GM18526 (cell line): ENCODE results near the gene PUS1.

ENCODE experiments used
- POLR2A ChIP-seq: IDR thresholded peaks from 3 replicates; pipeline ENCODE4 v1.6.1; 2011; ENCODE audit not compliant: insufficient read length; ENCODE audit errors: extremely low read depth

Gene PUS1

DNA sequence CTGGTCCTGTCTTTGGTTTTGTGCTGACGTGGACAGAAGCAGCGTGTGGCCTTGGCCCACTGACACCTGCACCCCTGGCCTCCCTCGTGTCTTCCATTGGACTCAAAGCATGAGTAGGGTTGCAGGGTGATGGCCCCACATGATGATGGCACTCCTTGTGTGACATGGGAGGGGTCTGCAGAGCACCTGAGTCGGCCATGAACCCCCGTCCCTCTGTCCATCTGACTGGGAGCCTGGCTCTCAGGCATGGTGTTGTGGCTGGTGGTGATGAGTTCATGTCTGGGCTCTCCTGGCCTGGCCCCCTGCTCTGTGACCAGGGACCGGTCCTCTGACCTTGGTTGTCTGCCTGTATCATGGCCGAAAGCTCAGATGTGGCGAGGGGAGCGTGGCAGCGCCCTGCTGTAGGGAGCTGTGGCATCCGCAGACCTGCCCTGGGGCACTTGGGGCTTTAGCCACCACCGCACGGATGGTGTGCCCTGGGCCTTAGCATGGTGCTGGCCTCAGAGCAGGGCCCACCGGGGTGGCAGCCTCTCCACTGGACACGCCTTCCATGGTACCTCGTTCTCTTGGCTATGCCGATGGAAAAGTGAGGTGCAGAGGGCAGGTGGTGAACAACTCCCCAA is 17.9 kb upstream of the PUS1 start:
- TF ChIP-seq POLR2A, result no peak

DNA sequence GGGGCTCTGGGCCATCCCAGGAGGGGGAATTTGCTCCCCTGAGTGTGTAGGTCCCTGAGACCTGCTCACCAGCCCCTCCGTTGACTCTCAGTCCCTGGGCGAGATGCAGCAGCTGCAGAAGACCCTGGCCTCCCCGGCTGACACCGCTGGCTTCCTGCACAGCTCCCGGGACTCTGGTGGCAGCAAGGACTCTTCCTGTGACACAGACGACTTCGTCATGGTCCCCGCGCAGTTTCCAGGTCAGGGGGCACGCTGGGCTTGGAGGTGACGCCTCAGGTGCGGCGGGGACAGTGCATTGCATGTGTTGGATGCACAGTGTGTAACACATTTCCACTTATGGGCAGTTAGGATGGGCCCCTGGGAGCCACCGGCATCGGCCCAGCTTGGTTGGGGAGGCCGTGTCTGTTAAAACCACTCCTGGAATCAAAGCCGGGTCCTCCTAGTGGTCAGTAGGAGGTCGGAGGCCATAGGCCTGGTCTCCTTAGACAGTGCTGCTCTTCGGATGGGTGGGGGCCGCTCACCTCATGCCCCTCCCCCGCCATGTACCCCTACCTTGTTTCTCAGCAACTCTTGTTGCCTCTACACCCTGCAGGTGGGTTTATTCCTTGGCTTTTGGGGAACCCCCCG is 17.1 kb upstream of the PUS1 start:
- TF ChIP-seq POLR2A, result no peak

GRCh38 chr12:131912518-131913274 is 16.4 kb upstream of the PUS1 start:
- TF ChIP-seq POLR2A, result no peak

- no peak for TF ChIP-seq POLR2A
These were observed 15.4 kb upstream of the PUS1 start for GRCh38 chr12:131913666-131914065.

GRCh38 chr12:131914179-131914702 is 14.8 kb upstream of the PUS1 start:
- no peak for TF ChIP-seq POLR2A

DNA sequence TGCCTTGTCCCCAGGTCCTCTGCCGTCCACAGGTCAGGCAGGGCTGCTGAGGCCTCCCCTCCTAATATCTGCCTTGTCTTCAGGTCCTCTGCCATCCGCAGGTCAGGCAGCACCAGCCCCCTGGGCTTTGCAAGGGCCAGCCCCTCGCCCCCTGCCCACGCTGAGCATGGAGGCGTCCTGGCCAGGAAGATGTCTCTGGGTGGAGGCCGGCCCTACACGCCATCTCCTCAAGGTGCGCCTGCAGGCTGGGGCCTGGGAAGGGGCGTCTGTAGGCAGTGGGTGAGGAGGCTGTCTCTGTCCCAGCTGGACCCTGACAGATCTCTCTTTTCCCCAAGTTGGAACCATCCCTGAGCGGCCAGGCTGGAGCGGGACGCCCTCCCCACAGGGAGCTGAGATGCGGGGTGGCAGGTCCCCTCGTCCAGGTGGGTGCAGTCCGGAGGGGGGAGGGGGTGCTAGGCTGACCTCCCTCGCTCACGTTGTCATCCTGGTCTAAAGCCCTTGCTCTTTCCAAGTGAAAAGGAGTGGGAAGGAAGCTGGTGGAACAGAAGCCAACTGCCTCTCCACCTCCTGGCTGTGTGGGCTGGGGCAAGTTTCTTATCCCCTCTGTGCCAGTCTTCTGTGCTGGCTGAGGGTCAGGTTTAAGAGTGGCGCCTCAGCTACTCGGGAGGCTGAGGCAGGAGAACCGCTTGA is 13.9 kb upstream of the PUS1 start:
- TF ChIP-seq POLR2A, result no peak

DNA sequence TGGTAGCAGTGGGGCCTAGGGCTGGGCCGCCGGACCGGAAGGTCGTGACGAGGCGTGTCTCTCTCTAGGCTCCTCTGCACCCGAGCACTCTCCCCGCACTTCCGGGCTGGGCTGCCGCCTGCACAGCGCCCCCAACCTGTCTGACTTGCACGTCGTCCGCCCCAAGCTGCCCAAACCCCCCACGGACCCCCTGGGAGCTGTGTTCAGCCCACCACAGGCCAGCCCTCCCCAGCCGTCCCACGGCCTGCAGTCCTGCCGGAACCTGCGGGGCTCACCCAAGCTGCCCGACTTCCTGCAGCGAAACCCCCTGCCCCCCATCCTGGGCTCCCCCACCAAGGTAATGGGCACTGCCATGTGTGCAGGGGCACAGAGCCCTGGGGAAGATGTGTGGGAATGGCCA is 13.3 kb upstream of the PUS1 start:
- no peak for TF ChIP-seq POLR2A

GRCh38 chr12:131916306-131917138 is 12.6 kb upstream of the PUS1 start:
- TF ChIP-seq POLR2A, result no peak

DNA sequence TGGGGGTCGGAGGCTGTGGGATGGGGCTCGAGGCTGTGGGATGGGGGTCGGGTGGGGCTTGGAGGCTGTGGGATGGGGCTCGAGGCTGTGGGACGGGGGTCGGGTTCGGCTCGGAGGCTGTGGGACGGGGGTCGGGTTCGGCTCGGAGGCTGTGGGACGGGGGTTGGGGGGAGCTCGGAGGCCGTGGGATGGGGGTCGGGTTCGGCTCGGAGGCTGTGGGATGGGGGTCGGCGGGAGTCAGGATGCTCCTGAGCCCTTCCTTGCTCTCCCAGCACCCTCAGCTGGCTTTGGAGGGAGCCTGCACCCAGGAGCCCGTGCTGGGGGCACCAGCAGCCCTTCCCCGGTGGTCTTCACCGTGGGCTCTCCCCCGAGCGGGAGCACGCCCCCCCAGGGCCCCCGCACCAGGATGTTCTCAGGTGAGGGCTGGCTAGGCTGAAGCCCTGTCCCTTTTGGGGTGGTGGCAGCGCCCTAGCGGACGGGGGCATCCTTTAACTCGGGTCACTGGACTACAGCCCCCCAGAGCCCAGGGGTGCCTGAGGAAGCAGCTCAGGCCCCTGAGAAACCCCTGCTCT is 11.9 kb upstream of the PUS1 start:
- no peak for TF ChIP-seq POLR2A

- TF ChIP-seq POLR2A, result no peak
These were observed 11.3 kb upstream of the PUS1 start for GRCh38 chr12:131917711-131918306.

DNA sequence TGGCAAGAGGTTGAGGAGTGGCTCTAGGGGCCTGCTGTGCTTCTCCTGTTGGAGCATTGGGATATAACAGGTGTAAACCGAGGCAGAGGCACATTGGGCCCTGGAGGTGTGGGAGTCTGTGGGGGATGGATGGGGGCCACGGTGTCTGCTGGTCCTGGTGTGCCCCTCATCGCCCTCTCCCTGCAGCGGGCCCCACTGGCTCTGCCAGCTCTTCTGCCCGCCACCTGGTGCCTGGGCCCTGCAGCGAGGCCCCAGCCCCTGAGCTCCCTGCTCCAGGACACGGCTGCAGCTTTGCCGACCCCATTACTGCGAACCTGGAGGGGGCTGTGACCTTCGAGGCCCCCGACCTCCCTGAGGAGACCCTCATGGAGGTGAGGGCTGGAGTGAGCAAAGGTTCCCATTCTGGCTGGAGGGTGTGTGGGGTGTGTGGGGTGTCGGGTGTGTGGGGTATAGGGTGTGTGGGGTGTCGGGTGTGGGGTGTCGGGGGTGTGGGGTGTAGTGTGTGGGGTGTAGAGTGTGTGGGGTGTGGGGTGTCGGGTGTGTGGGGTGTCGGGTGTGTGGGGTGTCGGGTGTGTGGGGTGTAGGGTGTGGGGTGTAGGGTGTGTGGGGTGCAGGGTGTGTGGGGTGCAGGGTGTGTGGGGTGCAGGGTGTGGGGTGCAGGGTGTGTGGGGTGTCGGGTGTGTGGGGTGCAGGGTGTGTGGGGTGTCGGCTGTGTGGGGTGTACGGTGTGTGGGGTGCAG is 10.6 kb upstream of the PUS1 start:
- TF ChIP-seq POLR2A, result no peak

- TF ChIP-seq POLR2A, result no peak
These were observed 10.1 kb upstream of the PUS1 start for GRCh38 chr12:131919051-131919347.

DNA sequence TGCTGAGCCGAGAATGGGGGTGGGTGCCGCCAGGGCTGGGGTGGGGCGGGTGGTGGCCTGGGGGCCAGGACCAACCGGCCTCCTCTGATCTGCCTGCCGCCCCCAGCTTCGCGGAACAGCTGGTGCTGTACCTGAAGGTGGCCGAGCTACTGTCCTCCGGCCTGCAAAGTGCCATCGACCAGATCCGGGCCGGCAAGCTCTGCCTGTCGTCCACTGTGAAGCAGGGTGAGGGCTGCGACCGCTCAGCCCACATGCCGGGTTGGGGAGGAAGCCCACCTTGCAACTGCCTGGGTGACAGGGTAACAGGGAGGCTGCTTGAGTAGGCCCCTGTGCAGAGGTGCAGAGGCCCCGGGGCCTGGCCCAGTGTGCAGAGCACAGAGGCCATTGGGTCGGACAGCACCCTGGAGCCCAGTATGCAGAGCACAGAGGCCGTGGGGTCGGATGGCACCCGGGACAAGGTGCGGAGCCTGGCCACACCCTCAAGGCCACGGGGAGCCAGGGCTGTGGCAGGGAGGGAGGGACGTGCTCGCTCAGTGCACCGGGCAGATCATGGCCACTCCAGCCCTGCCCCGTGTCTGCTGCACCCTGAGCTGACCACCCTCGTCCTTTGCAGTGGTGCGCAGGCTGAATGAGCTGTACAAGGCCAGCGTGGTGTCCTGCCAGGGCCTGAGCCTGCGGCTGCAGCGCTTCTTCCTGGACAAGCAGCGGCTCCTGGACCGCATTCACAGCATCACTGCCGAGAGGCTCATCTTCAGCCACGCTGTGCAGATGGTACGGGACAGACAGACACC is 9.5 kb upstream of the PUS1 start:
- TF ChIP-seq POLR2A, result no peak
